Measurements from ENCODE around the gene HOXB3.
A peak's percentile ranks its signal among the peaks of the same experiment; 100 is the strongest.

Gene HOXB3

GRCh38 chr17:48625495-48626244 lies 35.6 kb upstream of the HOXB3 start:
- DNase-seq = peak; percentile 43

- no peak for DNase-seq
Observed at GRCh38 chr17:48624544-48625494, 34.8 kb upstream of the HOXB3 start.

- DNase-seq = no peak
Observed at GRCh38 chr17:48624118-48624517, 34.1 kb upstream of the HOXB3 start.

GRCh38 chr17:48623583-48623982 lies 33.5 kb upstream of the HOXB3 start:
- no peak for DNase-seq

GRCh38 chr17:48622857-48623256 lies 32.8 kb upstream of the HOXB3 start:
- no peak for DNase-seq

GRCh38 chr17:48621410-48622392 lies 31.7 kb upstream of the HOXB3 start:
- no peak for DNase-seq

- DNase-seq = no peak
Observed at GRCh38 chr17:48620461-48621139, 30.6 kb upstream of the HOXB3 start.

- no peak for DNase-seq
Observed at GRCh38 chr17:48619826-48620449, 29.9 kb upstream of the HOXB3 start.

GRCh38 chr17:48618256-48618896 lies 28.3 kb upstream of the HOXB3 start:
- DNase-seq = peak; percentile 85

- no peak for DNase-seq
Observed at GRCh38 chr17:48617471-48618255, 27.6 kb upstream of the HOXB3 start.

GRCh38 chr17:48616717-48617470 lies 26.9 kb upstream of the HOXB3 start:
- DNase-seq = no peak

- no peak for DNase-seq
Observed at GRCh38 chr17:48615963-48616716, 26.1 kb upstream of the HOXB3 start.

- DNase-seq = no peak
Observed at GRCh38 chr17:48615047-48615962, 25.3 kb upstream of the HOXB3 start, which contains the start of gene HOXB8. Gene HOXB8 (minus strand): TSS chr17:48615292. CDS start chr17:48614704, 588 bp downstream.

- no peak for DNase-seq
Observed at GRCh38 chr17:48613862-48614694, 24.0 kb upstream of the HOXB3 start.

- peak; percentile 53 for DNase-seq
Observed at GRCh38 chr17:48612854-48613691, 23.0 kb upstream of the HOXB3 start.
